Measurements from ENCODE around the gene TRAPPC3L. TPM values are rescaled to one million over a fixed set of nuclear protein-coding genes. Genes with fewer than 3 reads are reported as not detected.
A peak's percentile ranks its signal among the peaks of the same experiment; 100 is the strongest.

Gene TRAPPC3L
- total and polyA plus RNA-seq, 12 donors: 0.03 to 0.26 (median 0.22) TPM; not detected in 4

GRCh38 chr6:116461932-116462885 is 83.3 kb downstream of the TRAPPC3L start:
- ATAC-seq (peak; percentile 69 to 87 (median 76)), DNase-seq (peak; percentile 7 to 46)
- H3K9me3 ChIP-seq: no peaks in the 10 kb centered on the region
- H3K27me3 ChIP-seq: peaks cover 0 to 22% (median 10%) of the 10 kb centered on the region in 7 donors
- H3K36me3 ChIP-seq: no peaks in the 10 kb centered on the region
- H3K4me1 ChIP-seq: peaks cover 0 to 48% (median 0%) of the 10 kb centered on the region in 9 donors
- H3K27ac ChIP-seq: peak overlapping the region in 4 of 10 donors; percentile 20 to 90 (median 30)
- H3K4me3 ChIP-seq: peak overlapping the region; percentile 11 to 65 (median 53)
- intact Hi-C loops (cut with DNase I): no loop called here
- TF ChIP-seq, protein P1, sequence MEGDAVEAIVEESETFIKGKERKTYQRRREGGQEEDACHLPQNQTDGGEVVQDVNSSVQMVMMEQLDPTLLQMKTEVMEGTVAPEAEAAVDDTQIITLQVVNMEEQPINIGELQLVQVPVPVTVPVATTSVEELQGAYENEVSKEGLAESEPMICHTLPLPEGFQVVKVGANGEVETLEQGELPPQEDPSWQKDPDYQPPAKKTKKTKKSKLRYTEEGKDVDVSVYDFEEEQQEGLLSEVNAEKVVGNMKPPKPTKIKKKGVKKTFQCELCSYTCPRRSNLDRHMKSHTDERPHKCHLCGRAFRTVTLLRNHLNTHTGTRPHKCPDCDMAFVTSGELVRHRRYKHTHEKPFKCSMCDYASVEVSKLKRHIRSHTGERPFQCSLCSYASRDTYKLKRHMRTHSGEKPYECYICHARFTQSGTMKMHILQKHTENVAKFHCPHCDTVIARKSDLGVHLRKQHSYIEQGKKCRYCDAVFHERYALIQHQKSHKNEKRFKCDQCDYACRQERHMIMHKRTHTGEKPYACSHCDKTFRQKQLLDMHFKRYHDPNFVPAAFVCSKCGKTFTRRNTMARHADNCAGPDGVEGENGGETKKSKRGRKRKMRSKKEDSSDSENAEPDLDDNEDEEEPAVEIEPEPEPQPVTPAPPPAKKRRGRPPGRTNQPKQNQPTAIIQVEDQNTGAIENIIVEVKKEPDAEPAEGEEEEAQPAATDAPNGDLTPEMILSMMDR (IDR thresholded peaks at IDR 0.05): peak in 2 of 9 donors; percentile 6 to 7
- WGBS, 2 donors: 11% methylated on average over 84 of the region's 84 CpGs

DNA sequence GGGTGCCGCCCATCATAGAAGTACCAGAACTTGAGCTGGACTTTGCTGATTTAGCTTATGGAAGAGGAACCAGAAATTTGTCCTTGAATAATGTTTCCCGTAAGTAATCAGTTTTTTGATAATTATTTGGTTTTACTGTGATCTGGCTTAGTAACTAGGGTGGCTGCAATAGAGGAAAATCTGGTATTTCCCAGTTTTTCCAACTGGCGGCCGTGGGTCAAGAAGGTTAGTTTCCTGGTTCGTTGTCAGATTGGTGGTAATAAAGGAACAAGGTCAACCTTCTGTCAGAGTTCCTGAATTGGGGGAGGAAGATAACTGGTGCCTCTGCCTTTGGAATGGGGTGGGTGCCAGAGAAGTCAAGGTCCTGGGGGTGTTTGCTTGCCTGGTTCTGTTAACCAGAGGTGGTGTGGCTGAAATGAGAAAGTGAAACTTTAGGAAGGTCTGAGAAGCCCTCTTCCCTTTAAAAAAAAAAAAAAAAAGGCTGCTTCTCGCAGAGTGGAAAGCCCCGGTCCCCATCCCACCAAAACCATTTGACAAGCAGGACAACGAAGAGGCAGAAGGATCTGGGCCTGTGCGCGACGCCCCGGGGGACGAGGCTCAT is 84.1 kb downstream of the TRAPPC3L start, which contains the start of gene CALHM6:
Gene CALHM6, plus strand, starts transcription at position 45 of the 601 bp plus-strand sequence. Its CDS starts 555 bp downstream, at position 600.
- DNase-seq (no peak), ATAC-seq (peak in 5 of 8 donors; percentile 11 to 32 (median 16))
- H3K4me1 ChIP-seq: peaks cover 0 to 47% (median 0%) of the 10 kb centered on the region in 9 donors
- WGBS, 2 donors: 46 to 51% methylated on average over 12 to 13 of the region's 13 CpGs
- intact Hi-C loops (cut with DNase I): no loop called here
- H3K4me3 ChIP-seq: peak within 1 kb of the TSS; percentile 11 to 65 (median 53)
- H3K27ac ChIP-seq: peak within 1 kb of the TSS in 4 of 10 donors; percentile 20 to 90 (median 30)
- no peaks in the 10 kb centered on the region for H3K36me3 ChIP-seq
- TF ChIP-seq, protein P1 (IDR thresholded peaks at IDR 0.05): no peak
- no peaks in the 10 kb centered on the region for H3K9me3 ChIP-seq
- H3K27me3 ChIP-seq: peaks cover 0 to 22% (median 10%) of the 10 kb centered on the region in 7 donors

- H3K9me3 ChIP-seq: no peaks in the 10 kb centered on the region
- peaks cover 0 to 22% (median 10%) of the 10 kb centered on the region in 7 donors for H3K27me3 ChIP-seq
- H3K4me1 ChIP-seq: peaks cover 0 to 50% (median 0%) of the 10 kb centered on the region in 9 donors
- H3K4me3 ChIP-seq: no peak overlapping the region
- intact Hi-C loops (cut with DNase I): no loop called here
- no peaks in the 10 kb centered on the region for H3K36me3 ChIP-seq
- no peak overlapping the region for H3K27ac ChIP-seq
- ATAC-seq (no peak), DNase-seq (no peak)
- whole genome bisulfite sequencing, 2 donors: 86 to 92% methylated on average over 4 of the region's 4 CpGs
- TF ChIP-seq, protein P1 (IDR thresholded peaks at IDR 0.05): no peak
Measured at GRCh38 chr6:116459927-116460326, 85.6 kb downstream of the TRAPPC3L start.

DNA sequence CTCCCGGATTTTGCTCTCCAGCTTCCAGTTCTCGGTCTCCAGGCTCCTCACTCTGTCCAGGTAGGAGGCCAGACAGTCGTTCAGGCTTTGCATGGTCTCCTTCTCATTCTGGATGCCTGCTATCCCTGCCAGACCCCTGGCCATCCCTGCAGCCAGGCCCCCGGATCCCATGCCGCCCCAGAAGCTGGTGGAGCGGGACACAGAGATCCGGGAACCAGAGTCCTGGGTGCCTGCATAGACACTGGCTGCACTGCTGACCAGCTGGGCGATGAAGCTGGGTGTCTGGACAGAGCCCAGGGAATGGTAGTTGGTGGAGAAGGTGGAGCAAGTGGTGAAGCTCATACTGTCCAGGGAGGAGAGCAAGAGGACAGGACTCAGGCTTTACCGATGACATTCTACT is 87.2 kb downstream of the TRAPPC3L start:
- 93 to 95% methylated on average over 9 of the region's 9 CpGs for WGBS, 2 donors
- H3K27me3 ChIP-seq: peaks cover 0 to 20% (median 8%) of the 10 kb centered on the region in 7 donors
- no peak for ATAC-seq
- TF ChIP-seq, protein P1 (IDR thresholded peaks at IDR 0.05): no peak
- no peak for DNase-seq
- peaks cover 0 to 34% (median 0%) of the 10 kb centered on the region in 9 donors for H3K4me1 ChIP-seq
- H3K9me3 ChIP-seq: no peaks in the 10 kb centered on the region
- intact Hi-C loops (cut with DNase I): no loop called here
- H3K36me3 ChIP-seq: no peaks in the 10 kb centered on the region
- H3K4me3 ChIP-seq: no peak overlapping the region
- H3K27ac ChIP-seq: no peak overlapping the region

Data from heart right ventricle (tissue), 16 donors.